ENCODE data around the gene CNRIP1.

DNA sequence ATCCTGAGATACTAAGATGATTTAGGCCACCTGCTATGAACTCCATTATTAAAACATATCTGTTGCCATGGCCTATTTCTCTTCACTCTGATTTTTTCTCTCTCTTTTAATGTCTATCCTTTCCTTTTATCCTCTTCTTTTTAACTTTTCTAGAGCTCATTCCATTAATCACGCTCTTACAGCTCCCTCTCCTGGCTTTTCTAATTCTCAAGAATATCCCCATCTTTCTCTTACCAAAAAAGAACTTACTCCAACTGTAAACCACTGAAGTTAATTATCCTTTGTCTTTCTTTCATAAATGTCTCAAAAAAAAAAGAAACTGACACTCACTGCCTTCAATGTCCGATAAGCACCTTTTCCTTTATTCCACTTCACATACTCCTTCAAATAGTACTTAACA lies 75.3 kb downstream of the CNRIP1 start:
- TF ChIP-seq HOXB13 (CRISPR knock-in tag; IDR thresholded peaks at IDR 0.05; ENCODE audit: low read depth), result no peak
- no peak for TF ChIP-seq BHLHE40 (IDR thresholded peaks at IDR 0.05; ENCODE audit: low read depth, low read length)

Measured in A549 (cell line).